ENCODE results near the gene SMARCA1.

Gene SMARCA1

GRCh38 chrX:129534816-129535578 lies 11.7 kb upstream of the SMARCA1 start:
- Histone ChIP-seq H3K36me3 (replicated peaks; ENCODE audit: insufficient read depth, low read length) (no peaks in the 10 kb centered on the region), H3K4me1 (ENCODE audit: low read length) (no peaks in the 10 kb centered on the region), H2AFZ (ENCODE audit: low read length) (no peak overlapping the region), H3K9me2 (replicated peaks; ENCODE audit: insufficient read depth, low read length) (no peaks in the 10 kb centered on the region), H3K4me2 (ENCODE audit: low read depth, low read length) (no peak overlapping the region), H3K9ac (ENCODE audit: low read length) (no peak overlapping the region), H3K4me3 (ENCODE audit: low read length) (no peak overlapping the region), H3K9me3 (replicated peaks; ENCODE audit: insufficient read depth, low read length) (no peaks in the 10 kb centered on the region), H3K27ac (ENCODE audit: low read length) (no peak overlapping the region), H4K20me1 (ENCODE audit: insufficient read depth, low read length) (no peaks in the 10 kb centered on the region), H3F3A (ENCODE audit: insufficient read depth, low read length) (no peaks in the 10 kb centered on the region), H3K79me2 (ENCODE audit: low read length) (no peaks in the 10 kb centered on the region), H3K27me3 (replicated peaks; ENCODE audit: insufficient read depth, low read length) (no peaks in the 10 kb centered on the region)
- DNase-seq, result no peak
- no peak for TF ChIP-seq EZH2phosphoT487 (IDR thresholded peaks at IDR 0.05; ENCODE audit: low read length)
- no peak for TF ChIP-seq EZH2 (optimal IDR thresholded peaks at IDR 0.05; ENCODE audit: low read depth, low read length)
- TF ChIP-seq CTCF (IDR thresholded peaks at IDR 0.05; ENCODE audit: low read length), result no peak

- no peak overlapping the region for H3K4me2 ChIP-seq (ENCODE audit: low read depth, low read length)
- H3K27ac ChIP-seq (ENCODE audit: low read length), result no peak overlapping the region
- no peaks in the 10 kb centered on the region for H3K4me1 ChIP-seq (ENCODE audit: low read length)
- H3K4me3 ChIP-seq (ENCODE audit: low read length), result no peak overlapping the region
- H3K79me2 ChIP-seq (ENCODE audit: low read length), result no peaks in the 10 kb centered on the region
- H3K9me2 ChIP-seq (replicated peaks; ENCODE audit: insufficient read depth, low read length), result no peaks in the 10 kb centered on the region
- H3K9me3 ChIP-seq (replicated peaks; ENCODE audit: insufficient read depth, low read length), result no peaks in the 10 kb centered on the region
- H2AFZ ChIP-seq (ENCODE audit: low read length), result no peak overlapping the region
- no peak for DNase-seq
- no peak overlapping the region for H3K9ac ChIP-seq (ENCODE audit: low read length)
- H3K27me3 ChIP-seq (replicated peaks; ENCODE audit: insufficient read depth, low read length), result no peaks in the 10 kb centered on the region
- no peaks in the 10 kb centered on the region for H3K36me3 ChIP-seq (replicated peaks; ENCODE audit: insufficient read depth, low read length)
- TF ChIP-seq CTCF (IDR thresholded peaks at IDR 0.05; ENCODE audit: low read length) (no peak), EZH2phosphoT487 (IDR thresholded peaks at IDR 0.05; ENCODE audit: low read length) (no peak), EZH2 (optimal IDR thresholded peaks at IDR 0.05; ENCODE audit: low read depth, low read length) (no peak)
- H4K20me1 ChIP-seq (ENCODE audit: insufficient read depth, low read length), result no peaks in the 10 kb centered on the region
- H3F3A ChIP-seq (ENCODE audit: insufficient read depth, low read length), result no peaks in the 10 kb centered on the region
Measured at GRCh38 chrX:129531132-129531531, 7.8 kb upstream of the SMARCA1 start.

- no peak overlapping the region for H3K4me2 ChIP-seq (ENCODE audit: low read depth, low read length)
- no peaks in the 10 kb centered on the region for H3F3A ChIP-seq (ENCODE audit: insufficient read depth, low read length)
- no peak overlapping the region for H2AFZ ChIP-seq (ENCODE audit: low read length)
- DNase-seq, result no peak
- no peak overlapping the region for H3K4me3 ChIP-seq (ENCODE audit: low read length)
- H3K27ac ChIP-seq (ENCODE audit: low read length), result no peak overlapping the region
- H3K79me2 ChIP-seq (ENCODE audit: low read length), result no peaks in the 10 kb centered on the region
- H3K27me3 ChIP-seq (replicated peaks; ENCODE audit: insufficient read depth, low read length), result no peaks in the 10 kb centered on the region
- no peak overlapping the region for H3K9ac ChIP-seq (ENCODE audit: low read length)
- H3K9me2 ChIP-seq (replicated peaks; ENCODE audit: insufficient read depth, low read length), result no peaks in the 10 kb centered on the region
- H3K4me1 ChIP-seq (ENCODE audit: low read length), result no peaks in the 10 kb centered on the region
- no peak for TF ChIP-seq EZH2phosphoT487 (IDR thresholded peaks at IDR 0.05; ENCODE audit: low read length)
- TF ChIP-seq EZH2 (optimal IDR thresholded peaks at IDR 0.05; ENCODE audit: low read depth, low read length), result no peak
- no peak for TF ChIP-seq CTCF (IDR thresholded peaks at IDR 0.05; ENCODE audit: low read length)
- H4K20me1 ChIP-seq (ENCODE audit: insufficient read depth, low read length), result no peaks in the 10 kb centered on the region
- H3K36me3 ChIP-seq (replicated peaks; ENCODE audit: insufficient read depth, low read length), result no peaks in the 10 kb centered on the region
- H3K9me3 ChIP-seq (replicated peaks; ENCODE audit: insufficient read depth, low read length), result no peaks in the 10 kb centered on the region
Measured at GRCh38 chrX:129530410-129530809, 7.1 kb upstream of the SMARCA1 start.

Measured in MM.1S (cell line).